Measurements from ENCODE around the gene BSN. TPM values are rescaled to one million over a fixed set of nuclear protein-coding genes. Genes with fewer than 3 reads are reported as not detected.
"Not testable (repeated sequence)": the region's sequence is repeated elsewhere in the genome, so short reads cannot be mapped to it uniquely, and the experiment has no call there.

BSN gene
- total and polyA plus RNA-seq, 2 donors: 0.39 to 0.48 TPM

DNA sequence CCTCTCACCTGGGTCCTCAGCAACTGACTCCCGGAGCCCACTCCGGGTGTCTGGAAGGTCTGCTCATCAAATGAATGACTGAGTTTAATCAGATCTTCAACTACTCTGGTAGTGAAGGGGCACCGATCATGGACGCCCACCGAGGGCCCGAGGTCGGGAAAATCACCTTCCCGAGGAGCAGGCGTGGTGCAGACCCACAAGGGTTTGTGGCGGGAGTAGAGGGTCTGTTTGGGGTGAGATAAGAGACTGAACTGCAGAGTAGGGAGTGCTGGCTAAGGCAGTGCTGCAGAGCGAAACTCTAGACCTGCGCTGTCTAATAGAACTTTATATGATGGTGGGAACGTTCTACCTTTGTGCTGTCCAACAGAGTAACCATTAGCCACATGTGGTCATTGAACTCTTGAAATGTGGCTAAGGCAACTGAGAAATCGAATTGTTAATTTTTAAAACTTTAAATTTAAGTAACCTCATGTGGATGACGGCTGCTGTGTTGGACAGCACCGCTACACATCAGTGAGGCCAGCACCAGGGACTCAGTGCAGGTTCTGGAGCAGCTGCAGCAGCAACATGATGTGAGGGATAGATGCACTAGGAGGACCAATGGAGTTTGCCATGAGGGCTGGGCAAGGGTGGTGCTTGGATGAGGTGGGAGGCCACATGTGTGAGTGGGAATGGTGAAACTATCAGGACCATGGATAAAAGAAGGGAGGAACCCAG lies 135.8 kb downstream of the BSN start:
- WGBS: 7% methylated on average over 16 of the region's 16 CpGs
- H3K4me3 ChIP-seq (ENCODE audit: low read depth, low read length): peak overlapping the region; percentile 78
- H3K27ac ChIP-seq (ENCODE audit: low read depth); H3K4me1 ChIP-seq (ENCODE audit: insufficient read depth); DNase-seq (ENCODE audit: extremely low spot score); H3K36me3 ChIP-seq (ENCODE audit: insufficient read depth): not testable (repeated sequence)

DNA sequence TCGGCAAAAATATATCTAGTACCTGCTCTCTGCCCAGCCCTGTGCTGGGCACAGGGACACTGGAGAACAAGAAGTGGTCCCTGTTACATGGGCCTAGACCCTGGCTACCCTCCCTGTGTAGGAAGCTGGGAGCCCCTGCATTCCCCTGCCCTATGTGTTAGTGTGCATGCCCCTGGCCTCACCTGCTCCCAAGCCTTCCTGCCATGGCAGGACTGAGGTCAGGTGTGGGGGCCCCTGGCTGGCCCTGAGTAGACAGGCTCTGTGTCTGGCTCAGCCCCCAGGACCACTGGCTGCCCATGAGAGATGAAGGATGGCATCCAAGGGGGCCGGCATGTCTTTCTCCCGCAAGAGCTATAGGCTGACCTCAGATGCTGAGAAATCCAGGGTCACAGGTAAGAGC lies 136.6 kb downstream of the BSN start:
- whole genome bisulfite sequencing: 97% methylated on average over 3 of the region's 3 CpGs
- not testable (repeated sequence) for H3K36me3 ChIP-seq (ENCODE audit: insufficient read depth); H3K4me1 ChIP-seq (ENCODE audit: insufficient read depth); H3K4me3 ChIP-seq (ENCODE audit: low read depth, low read length); H3K27ac ChIP-seq (ENCODE audit: low read depth); DNase-seq (ENCODE audit: extremely low spot score)

DNA sequence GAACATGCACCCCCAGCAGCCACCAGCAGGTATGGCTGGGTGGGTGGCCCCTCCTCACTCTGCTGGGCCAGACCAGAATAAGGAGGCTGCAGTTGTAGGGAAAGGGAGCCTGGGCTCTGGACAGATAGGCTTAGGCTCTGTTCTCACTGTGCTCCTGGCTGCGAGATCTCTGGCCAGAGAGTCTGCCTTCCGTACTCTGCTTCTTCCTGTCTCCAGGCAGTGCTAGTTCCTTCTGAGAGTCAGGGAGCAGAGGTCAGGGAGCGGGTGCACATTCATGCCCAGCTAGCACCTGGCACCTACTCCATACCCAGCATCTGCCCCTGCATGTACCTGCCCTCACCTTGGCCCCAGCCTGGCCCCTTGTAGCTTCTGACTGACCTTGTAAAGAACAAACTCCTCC lies 137.2 kb downstream of the BSN start:
- not testable (repeated sequence) for H3K4me1 ChIP-seq (ENCODE audit: insufficient read depth); H3K36me3 ChIP-seq (ENCODE audit: insufficient read depth); DNase-seq (ENCODE audit: extremely low spot score); H3K27ac ChIP-seq (ENCODE audit: low read depth); H3K4me3 ChIP-seq (ENCODE audit: low read depth, low read length)
- WGBS: 88% methylated on average over 3 of the region's 3 CpGs

DNA sequence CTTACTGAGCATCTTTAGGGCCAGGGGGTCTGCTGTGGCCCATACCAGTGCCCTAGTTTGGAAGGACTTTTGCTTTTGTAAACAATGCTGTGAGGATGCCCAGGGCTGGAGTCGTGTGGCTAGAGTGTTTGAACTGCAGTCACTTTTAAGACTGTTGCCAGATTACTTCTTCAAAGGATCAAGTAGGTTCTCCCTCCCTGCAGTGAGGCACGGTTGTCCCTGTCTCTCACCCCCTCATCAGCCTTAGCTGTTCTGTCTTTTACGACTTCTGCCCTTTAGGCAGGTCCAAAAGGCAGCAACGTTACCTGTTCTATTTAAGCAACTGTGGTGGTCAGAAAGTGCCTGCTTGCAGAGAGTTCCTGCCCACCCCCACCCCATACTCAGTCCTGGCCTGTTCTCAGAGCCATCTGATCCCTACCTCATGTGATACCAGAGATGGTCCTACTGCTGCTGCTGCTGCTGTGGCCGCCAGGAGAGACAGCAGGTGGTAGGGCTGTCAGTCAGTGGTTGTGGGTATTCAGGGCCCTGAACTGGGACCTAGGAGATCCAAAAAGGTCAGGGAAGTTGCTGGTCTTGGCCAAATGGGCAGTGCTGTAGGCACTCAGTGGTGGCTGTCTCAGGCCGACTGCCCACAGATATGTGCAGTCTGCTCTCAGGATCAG lies 140.3 kb downstream of the BSN start:
- WGBS: 41% methylated on average over 6 of the region's 6 CpGs
- H3K27ac ChIP-seq (ENCODE audit: low read depth); H3K36me3 ChIP-seq (ENCODE audit: insufficient read depth); DNase-seq (ENCODE audit: extremely low spot score); H3K4me1 ChIP-seq (ENCODE audit: insufficient read depth); H3K4me3 ChIP-seq (ENCODE audit: low read depth, low read length): not testable (repeated sequence)

DNA sequence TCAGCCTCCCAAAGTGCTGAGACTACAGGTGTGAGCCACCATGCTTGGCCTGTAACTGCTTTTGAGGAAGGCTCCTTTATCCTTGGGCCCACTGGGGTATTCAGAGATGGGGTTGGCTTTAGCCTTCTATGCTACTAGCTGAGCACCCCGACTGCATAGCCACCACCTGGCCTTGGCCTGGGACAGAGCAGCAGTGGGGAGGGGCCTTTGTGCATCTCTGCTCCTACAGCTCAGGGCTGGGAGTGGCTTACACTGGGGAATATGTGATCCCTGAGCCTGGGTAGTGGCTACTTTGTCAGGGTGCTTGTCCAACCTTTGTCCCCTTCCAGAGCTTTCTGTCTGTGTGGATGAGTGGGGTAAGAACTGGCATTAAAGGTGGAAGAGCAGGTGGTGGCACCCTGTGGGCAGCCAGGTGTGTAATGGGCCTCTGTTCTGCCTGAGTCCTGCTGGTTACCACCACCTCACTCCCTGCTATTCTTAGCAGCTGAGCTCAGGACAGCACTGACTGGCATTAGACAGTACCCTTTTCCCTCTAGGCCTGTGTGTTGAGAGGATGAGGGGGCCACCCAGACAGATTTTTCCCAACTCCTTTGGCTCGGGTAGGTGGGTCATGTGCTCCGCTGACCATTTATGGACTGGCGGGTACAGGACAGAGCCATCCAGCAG lies 141.2 kb downstream of the BSN start:
- H3K36me3 ChIP-seq (ENCODE audit: insufficient read depth); H3K27ac ChIP-seq (ENCODE audit: low read depth); DNase-seq (ENCODE audit: extremely low spot score); H3K4me3 ChIP-seq (ENCODE audit: low read depth, low read length); H3K4me1 ChIP-seq (ENCODE audit: insufficient read depth): not testable (repeated sequence)
- WGBS: 83% methylated on average over 4 of the region's 4 CpGs

DNA sequence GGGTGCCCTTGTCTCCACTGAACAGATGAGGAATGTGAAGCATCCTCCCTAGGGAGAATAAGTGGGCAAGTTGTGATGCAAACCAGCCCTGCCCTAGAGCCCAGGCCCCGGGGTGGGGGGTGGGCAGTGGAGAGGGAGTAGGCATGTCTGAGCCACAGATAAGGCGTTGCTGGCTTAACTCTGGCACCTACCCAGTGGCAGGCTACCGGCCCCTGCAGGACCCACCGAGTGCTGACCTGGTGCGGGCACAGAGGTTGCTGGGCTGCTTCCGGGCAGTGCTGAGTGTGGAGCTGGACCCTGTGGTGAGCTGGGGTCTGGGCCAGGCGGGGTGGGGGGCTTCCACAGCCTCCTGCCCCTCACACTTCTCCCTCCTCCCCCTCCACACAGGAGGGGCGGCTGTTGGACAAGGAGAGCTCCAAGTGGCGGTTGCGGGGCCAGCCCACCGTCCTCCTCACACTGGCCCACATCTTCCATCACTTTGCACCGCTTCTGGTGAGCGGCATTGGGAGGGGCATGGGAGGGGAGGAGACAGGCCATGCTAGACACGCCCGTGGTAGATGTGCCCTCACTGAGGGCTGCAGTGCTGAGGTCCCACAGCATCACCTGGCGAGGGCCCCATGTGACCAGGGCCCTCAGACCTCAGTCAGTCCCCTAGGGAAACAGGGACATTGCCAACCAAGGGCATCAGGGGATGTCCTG lies 145.2 kb downstream of the BSN start:
- no peaks in the 10 kb centered on the region for H3K36me3 ChIP-seq (ENCODE audit: insufficient read depth)
- no peak overlapping the region for H3K27ac ChIP-seq (ENCODE audit: low read depth)
- no peaks in the 10 kb centered on the region for H3K4me1 ChIP-seq (ENCODE audit: insufficient read depth)
- 90% methylated on average over 16 of the region's 16 CpGs for WGBS
- DNase-seq (ENCODE audit: extremely low spot score): no peak
- H3K4me3 ChIP-seq (ENCODE audit: low read depth, low read length): no peak overlapping the region

DNA sequence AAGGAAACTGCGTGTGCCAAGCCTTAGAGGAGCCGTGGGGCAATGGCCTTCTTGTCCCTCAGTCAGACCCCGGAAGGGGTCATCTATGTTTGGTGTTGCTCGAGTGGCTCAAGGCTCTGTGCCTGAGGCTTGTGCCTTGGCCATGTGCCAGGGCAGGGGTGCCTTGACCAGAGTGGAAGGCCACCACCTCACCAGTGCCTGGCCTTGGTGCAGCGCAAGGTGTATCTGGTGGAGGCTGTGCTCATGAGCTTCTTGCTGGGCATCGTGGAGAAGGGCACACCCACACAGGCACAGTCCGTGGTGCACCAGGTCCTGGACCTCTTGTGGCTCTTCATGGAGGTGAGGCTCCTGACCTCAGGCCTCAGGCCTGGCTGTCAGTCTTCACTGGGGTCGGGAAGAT lies 145.7 kb downstream of the BSN start:
- 81% methylated on average over 8 of the region's 8 CpGs for WGBS
- Histone ChIP-seq H3K4me3 (ENCODE audit: low read depth, low read length) (no peak overlapping the region), H3K27ac (ENCODE audit: low read depth) (no peak overlapping the region), H3K36me3 (ENCODE audit: insufficient read depth) (no peaks in the 10 kb centered on the region), H3K4me1 (ENCODE audit: insufficient read depth) (no peaks in the 10 kb centered on the region)
- no peak for DNase-seq (ENCODE audit: extremely low spot score)

DNA sequence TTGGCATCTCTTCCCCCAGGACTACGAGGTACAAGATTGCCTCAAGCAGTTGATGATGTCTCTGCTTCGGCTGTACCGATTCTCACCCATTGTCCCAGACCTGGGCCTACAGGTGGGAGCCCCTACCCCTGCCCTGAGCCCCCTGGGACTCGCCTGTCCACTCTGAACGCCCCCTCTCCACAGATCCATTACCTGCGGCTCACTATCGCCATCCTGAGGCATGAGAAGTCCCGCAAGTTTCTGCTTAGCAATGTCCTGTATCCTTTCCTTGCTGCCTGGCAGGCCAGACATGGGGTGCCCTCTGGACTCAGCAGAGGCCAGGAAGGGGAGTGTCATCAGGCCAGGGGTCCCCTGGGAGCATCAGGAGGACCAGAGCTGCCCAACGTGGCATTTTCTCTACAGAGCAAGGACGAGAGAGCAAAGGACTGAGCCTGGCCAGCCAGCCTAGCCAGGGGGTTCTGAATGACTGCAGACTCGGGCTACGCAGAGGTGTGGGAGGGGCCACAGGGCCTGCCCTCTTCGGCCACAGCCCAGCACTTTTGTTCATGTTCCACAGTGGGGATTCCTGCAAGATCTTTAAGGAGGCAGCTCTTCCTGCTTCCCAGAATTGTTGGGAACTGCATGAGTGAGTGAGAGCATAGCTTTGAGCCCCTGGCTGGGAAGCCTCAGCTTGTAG lies 146.3 kb downstream of the BSN start:
- Histone ChIP-seq H3K27ac (ENCODE audit: low read depth) (no peak overlapping the region), H3K4me1 (ENCODE audit: insufficient read depth) (no peaks in the 10 kb centered on the region), H3K4me3 (ENCODE audit: low read depth, low read length) (no peak overlapping the region), H3K36me3 (ENCODE audit: insufficient read depth) (no peaks in the 10 kb centered on the region)
- 79% methylated on average over 13 of the region's 13 CpGs for WGBS
- no peak for DNase-seq (ENCODE audit: extremely low spot score)

DNA sequence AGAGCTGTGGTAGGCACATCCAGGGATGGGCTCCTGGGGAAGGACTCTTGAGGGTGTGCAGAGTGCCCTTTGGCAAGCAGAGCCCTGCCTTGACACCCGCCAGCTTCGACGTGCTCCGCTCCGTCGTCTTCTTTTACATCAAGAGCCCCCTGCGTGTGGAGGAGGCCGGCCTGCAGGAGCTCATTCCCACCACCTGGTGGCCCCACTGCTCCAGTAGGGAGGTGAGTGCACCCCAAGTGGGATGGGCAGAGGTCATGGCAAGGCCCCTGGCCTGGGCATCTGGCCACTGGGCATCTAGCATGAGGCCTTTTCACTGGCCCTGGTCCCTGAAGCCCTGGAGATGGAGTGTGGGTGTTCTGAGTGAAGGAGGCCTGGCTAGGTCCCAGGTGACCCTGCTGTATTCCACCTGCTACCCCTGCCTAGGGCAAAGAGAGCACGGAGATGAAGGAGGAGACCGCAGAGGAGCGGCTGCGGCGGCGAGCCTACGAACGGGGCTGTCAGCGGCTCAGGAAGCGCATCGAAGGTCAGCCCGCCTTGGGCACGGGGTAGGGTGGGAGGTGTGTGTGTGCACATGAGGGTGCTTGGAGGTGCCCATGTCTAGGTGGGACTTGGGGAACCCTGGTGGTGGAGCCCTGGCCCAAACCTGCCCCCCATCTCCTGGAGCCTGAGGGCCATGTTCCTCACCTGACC lies 147.3 kb downstream of the BSN start:
- no peak for DNase-seq (ENCODE audit: extremely low spot score)
- H3K4me3 ChIP-seq (ENCODE audit: low read depth, low read length): no peak overlapping the region
- H3K4me1 ChIP-seq (ENCODE audit: insufficient read depth): no peaks in the 10 kb centered on the region
- no peak overlapping the region for H3K27ac ChIP-seq (ENCODE audit: low read depth)
- WGBS: 85% methylated on average over 21 of the region's 21 CpGs
- H3K36me3 ChIP-seq (ENCODE audit: insufficient read depth): no peaks in the 10 kb centered on the region

DNA sequence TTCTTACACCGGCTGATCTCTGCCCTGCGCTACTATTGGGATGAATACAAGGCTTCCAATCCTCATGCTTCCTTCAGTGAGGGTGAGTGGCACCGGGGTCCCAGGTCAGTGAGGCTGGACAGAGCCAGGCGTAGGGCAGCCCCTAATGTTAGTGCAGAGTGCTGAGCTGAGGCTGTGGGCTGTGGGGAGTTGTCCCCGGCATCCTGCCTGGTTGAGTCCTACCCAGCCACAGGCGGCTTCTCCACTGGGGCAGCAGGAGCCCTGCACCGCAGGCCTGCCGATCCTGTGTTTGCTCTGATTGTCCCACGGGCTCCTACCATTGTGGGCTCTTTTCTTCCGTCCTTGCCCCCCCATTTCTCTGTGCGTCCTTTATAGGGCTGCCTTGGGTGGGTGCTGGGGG lies 148.4 kb downstream of the BSN start:
- Histone ChIP-seq H3K27ac (ENCODE audit: low read depth) (no peak overlapping the region), H3K4me3 (ENCODE audit: low read depth, low read length) (no peak overlapping the region), H3K36me3 (ENCODE audit: insufficient read depth) (no peaks in the 10 kb centered on the region), H3K4me1 (ENCODE audit: insufficient read depth) (no peaks in the 10 kb centered on the region)
- no peak for DNase-seq (ENCODE audit: extremely low spot score)
- 95% methylated on average over 11 of the region's 11 CpGs for WGBS

DNA sequence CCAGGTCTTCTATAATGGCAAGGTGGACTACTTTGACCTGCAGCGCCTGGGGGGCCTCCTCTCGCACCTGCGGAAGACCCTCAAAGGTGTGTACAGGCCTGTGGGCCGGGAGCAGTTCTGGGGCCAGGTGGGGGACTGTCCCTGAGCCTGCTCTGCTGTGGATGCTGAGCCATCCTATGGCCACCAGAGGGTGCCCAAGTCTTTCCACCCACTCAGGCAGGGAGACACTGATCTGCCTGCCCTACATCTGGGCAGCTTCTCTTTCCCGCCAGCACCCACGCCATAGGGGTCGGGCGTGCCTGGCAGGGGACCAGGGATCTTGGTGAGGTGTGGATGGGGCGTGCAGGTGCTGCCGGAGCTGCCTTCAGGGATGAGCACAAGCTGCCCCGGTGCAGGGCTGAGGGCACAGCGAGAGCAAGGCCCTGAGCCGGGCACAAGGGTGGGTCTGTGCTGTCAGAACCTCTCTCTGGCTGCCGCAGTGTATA lies 149.2 kb downstream of the BSN start:
- H3K36me3 ChIP-seq (ENCODE audit: insufficient read depth): no peaks in the 10 kb centered on the region
- DNase-seq (ENCODE audit: extremely low spot score): no peak
- WGBS: 57% methylated on average over 14 of the region's 14 CpGs
- H3K27ac ChIP-seq (ENCODE audit: low read depth): no peak overlapping the region
- no peaks in the 10 kb centered on the region for H3K4me1 ChIP-seq (ENCODE audit: insufficient read depth)
- H3K4me3 ChIP-seq (ENCODE audit: low read depth, low read length): no peak overlapping the region

DNA sequence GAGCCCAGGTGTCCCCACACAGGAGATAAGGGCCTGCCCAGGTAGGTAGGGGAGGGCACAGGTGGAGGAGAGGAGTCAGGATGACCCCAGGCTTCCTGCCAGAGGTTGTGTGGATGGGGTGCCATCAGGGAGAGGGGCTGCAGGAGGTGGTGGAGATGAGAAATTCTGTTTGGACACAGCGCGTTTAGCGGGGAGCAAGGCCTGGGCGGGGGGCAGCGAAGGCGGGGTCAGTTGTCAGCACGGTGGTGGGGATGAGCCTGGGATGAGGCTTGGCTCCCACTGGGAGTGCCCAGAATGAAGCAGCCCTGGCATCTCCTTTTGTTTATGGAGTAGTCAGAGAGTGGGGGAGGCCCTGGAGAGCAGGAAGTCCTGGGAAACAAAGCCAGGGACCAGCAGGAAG lies 149.7 kb downstream of the BSN start:
- Histone ChIP-seq H3K4me3 (ENCODE audit: low read depth, low read length) (no peak overlapping the region), H3K36me3 (ENCODE audit: insufficient read depth) (no peaks in the 10 kb centered on the region), H3K27ac (ENCODE audit: low read depth) (no peak overlapping the region), H3K4me1 (ENCODE audit: insufficient read depth) (no peaks in the 10 kb centered on the region)
- 91% methylated on average over 7 of the region's 7 CpGs for WGBS
- DNase-seq (ENCODE audit: extremely low spot score): no peak

DNA sequence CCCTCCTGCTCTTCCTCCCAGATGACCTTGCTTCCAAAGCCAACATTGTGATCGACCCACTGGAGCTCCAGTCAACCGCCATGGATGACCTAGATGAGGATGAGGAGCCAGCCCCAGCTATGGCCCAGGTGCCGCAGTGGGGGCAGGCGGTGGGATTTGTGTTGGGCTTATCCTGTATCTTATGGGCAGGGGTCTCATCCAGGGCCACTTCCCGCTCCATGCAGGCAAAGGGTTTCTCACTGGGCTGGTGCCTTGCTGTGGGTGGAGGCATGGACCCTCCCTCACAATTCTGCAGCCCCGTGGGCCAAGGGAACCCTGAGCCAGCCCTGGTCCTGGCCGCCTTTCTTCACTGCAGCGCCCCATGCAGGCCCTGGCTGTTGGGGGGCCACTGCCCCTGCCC lies 150.4 kb downstream of the BSN start:
- Histone ChIP-seq H3K27ac (ENCODE audit: low read depth) (no peak overlapping the region), H3K4me3 (ENCODE audit: low read depth, low read length) (no peak overlapping the region), H3K4me1 (ENCODE audit: insufficient read depth) (no peaks in the 10 kb centered on the region), H3K36me3 (ENCODE audit: insufficient read depth) (no peaks in the 10 kb centered on the region)
- WGBS: 94% methylated on average over 8 of the region's 8 CpGs
- DNase-seq (ENCODE audit: extremely low spot score): no peak

All from urinary bladder (tissue), 4 donors.